HG03280 (cell line): ENCODE data around the gene ACSL6.

ENCODE experiments used
- ATAC-seq: cut with Tn5 transposase; IDR thresholded peaks from one replicate; pipeline ENCODE4 v1.9.1; 2021; ENCODE audit warnings: mild to moderate bottlenecking, moderate library complexity; ENCODE audit not compliant: unreplicated experiment

Gene ACSL6

DNA sequence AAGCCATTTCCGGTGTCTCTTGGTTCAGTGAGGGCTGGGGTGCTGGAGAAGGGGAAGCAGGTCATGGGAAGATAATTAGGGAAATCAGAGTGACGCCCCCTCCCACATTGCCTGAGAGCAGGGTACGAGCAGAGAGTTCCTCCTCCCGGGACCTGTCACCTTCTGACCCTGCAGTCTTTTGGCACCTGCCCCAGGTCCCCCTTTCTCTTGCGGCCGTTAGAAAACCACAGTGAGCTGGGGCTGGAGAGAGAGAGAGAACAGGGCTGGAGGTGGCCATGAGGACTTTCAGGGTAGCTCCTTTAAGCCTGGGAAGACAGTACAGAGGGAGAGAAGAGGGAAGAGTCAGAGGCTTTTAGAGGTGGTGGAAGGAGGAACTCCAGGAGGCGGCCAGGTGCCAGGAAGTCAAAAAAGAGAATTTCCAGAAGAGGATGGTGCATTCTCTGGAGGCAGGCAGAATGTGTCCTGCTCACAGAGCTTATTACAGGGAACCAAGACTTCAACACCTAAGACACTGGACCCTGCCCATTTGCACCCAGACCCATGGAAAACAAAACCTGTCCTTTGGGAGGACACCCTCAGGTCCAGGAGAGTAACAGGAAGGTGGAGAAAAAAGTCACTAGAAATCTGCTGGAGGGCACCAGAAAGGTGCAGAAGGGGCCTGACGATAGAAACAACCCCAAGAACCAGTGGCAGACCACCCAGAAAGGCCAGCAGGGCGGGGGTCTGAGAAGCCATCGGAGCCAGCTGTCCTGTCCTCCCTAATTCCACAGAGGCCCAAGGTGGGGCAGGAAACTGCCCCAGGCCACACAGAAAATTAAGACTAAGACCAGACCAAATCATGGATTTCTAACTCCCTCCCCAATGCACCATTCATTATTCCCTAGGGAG, 6.5 kb upstream of the ACSL6 start:
- ATAC-seq = no peak

DNA sequence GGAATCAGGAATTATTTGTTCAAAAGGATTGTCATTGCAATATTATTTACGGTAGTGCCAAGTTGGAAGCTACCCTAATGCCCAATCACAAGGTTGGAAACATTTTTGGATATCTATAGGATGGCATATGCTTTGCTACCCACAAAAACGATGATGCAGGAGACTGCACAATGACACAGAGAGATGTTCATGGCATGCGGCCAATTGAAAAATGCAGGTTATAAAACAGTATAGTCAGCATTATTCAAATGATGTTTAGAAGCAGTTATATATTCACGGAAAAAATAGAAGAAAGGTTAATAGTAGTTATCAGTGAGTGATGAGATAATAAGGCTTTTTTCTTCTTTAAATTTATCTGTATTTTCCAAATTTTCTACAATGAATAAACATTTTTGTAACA, 5.9 kb upstream of the ACSL6 start:
- ATAC-seq = no peak

DNA sequence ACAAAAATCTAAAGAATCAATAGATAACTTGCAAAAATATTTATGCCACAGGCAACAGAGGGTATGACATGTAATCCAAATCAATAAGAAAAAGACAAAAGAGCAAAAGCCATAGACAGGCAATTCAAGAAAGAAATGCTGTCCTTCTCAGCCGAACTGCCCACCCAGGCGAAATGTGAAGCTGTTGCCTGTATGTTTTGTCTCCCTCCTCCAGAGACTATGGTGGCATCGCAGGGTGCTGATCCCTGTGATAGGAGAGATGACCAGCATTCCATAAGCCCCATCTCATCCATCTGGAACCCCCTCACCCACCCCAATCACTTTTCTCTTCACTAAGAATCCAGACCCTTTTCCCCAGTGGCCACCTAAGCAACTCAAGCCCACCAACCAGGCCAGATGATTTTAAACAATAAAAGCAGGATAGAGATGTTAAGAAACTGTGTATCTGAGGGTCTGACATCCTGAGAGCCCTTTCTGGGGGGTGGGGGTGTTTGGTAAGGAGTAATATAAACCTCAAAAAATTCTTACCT, 5.3 kb upstream of the ACSL6 start:
- ATAC-seq = no peak

DNA sequence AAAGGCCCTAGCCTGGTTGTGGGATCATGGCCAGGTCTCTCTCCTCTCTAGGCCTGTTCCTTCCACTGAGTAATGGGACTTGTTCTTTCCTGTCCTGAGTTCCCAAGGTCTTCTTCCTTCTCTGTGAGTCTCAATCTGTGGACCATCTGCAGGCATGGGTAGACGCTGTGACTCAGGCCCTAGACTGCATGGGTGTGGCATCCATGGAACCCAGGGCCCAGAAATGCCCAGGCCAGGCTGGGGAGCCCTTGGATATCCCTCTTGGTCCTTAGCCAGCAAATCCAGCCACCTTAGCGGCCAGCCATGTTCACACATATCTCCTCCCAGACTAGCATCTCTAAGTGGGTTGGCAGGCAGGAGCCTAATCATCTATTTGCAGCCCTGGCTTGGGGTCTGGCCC, 2.3 kb upstream of the ACSL6 start:
- no peak for ATAC-seq

DNA sequence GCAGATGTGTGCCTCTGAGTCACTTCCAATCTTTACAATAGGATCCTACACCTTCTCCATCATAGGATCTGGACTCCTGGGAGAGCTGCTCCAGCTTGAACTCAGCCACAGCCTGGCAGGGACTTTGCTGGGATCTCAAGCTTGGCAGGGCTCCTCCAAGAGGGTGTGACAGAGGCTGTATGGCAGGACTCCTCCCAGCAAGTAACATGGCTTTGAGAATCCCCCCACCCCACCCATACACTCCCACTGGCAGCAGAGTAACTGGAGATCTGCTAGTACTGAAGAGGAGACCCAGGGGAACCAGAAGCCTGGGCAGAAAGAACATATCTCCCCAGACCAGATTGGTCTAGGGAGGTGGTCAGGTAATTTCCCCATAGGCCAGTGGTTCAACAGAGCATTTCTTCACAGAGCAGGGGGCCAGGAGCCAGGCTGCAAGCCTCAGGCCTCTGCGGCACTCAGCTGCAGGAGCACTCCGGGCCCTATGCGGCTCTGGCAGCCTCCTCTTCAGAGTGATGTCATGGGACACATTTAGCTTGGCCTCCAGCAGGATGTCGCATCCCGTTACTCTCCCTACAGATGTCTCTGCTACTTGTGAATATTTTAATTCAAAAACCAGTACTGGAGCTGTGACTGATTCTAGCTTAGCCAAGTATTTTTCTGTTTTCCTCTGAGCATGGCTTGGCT, 1.7 kb upstream of the ACSL6 start:
- ATAC-seq = no peak

DNA sequence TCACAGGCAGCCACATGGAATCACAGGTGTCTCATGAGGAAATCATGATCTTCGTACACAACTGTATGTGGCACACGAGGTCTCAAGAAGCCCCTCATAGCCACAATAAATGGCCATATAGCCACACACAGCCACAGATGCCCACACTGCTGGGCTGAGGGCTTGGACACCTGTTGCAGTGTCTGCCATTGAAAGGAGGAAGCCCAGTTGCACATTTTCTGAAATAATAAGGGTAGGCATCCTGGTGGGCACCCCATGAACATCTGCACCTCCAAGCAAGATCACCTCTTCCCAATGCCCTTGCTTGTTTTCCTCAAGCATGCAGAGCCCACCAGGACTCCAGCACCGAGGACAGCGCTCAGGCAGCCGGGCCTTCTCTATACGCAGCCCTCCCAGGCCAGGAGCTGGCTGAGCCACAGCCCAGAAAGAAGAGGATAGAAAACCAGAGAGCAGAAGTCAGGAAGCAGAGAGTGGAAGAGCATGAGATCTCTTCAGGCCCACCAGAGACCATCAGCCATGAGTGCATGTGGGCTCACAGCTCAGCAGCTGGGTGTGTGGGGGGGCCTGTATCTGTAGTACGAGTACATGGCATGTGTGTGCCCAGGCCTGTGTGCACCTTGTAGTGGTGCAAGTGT, 1.0 kb upstream of the ACSL6 start:
- ATAC-seq = no peak

DNA sequence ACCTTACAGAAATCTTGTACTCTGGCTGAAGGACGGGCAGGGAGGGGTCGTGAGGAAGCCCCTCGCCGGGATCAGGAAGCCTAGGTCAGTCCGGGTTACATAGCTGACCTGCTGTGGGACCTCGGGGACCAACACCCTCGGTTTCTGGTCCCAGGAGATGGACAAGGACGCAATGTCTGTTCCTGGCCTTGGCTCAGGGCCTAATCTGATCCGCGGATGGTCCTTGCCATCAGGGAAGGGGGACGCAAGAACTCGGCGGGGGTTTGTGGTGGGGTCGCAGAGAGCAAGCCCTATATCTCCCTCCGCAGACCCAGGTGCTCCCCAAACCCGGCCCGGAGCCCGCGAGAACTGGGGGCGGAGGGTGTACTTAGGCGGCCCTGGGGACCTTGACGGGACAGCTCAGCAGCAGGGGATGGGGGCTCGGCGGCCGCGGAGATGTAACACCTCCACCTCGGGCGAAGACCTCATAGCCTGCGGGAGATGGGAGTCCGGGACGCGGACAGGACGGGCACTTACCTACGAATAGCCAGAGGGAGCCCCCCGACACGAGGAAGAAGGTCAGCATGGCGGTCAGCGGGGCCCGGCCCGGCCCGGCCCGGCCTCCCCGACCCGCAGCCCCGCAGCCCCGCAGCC, 353 bp downstream of the ACSL6 start:
- ATAC-seq = no peak

DNA sequence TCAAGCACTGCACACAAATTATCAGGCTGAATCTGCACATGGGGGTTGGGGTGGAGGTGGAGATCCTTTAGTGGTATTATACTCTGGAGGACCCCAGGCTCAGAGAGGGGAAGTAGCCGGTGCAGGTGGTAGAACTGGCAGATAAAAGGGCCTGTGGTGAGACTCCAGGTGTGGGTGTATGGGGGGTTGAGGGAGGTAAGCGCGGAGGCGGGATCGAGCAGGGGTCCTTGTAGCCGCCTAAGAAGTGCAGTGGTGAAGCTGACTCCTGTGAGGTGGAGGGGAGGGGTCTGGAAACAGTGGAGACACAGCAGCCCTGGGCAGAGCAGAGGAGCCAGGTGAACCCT, 841 bp downstream of the ACSL6 start:
- no peak for ATAC-seq

DNA sequence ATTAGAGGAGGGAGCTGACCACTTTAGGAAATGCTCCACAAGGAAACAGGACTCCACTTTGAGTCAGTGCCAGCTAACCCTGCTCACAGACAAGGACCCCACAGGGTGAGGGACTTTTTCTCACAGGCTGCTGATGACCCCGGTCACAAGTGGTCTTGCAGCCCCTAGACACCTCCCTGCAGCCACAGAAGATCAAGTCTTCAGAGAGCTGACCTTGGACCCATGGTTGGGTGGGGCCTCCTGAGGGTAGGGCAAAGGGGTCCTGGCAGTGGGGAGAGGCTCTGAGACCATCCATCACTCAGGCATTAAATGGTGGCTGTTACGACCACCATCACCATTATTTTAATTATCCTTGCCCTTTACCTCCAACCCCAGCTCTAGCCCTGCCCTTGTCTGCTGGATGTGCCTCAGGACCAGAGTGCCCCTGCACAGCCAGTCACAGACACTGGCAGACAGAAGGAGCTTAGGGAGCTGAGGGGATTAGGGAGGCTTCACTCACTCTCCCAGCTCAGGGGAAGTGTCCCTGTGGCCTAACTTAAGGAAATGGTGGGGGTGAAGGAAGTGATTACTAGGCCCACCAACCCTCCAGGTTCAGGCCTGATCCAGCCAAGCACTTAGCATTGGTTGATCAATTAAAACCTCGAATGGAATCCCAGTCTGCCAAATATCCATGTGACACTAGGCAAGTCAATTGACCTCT, 1.6 kb downstream of the ACSL6 start:
- ATAC-seq = no peak

DNA sequence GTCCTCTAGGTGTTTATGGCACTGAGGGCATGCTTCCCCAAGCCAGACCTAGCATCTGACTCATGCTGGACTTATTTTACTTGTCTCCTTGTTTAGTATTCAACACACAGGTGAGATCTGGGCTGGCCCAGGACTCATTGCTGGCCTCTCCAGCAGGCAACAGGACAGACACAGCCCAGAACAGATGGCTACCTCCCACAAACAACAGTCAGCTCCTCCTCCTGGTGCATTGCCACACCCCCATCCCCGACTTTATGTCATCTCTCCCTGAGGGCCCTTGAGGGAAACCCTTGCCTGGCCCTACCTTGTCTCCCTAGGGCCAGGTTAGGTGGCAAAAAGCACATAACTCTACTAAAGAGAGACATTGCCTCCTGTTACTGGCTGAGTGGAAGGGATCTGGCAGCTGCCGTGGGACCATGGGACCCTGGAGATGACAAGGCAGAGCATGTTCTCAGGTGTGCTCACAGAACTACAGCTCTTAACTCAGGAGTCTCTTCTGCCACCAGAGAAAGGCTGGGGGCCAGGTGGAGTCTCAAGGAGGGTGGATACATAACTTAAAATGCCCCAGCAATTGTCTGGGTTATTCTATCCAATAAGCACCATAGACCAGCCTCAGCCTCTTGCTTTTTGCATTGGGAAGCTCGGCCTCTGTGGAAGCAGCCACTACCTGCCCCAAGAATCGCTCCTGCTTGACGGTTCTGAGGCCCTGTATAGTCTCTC, 2.3 kb downstream of the ACSL6 start:
- ATAC-seq = no peak

DNA sequence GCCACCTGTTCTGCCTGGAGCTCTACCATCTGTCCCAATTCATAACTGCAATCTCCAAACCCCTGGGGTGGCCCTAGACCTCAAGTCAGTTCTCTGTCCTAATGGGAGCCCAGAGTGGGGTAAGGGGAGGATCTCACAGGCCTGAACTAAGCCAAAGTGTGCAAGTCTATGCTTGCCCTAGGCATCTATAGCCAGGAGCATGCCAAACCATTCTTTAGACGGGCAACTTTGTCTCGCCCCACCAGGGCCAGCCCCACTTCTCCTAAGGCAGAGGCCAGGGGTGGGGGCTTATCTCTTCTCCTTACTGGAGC, 3.3 kb downstream of the ACSL6 start:
- no peak for ATAC-seq

DNA sequence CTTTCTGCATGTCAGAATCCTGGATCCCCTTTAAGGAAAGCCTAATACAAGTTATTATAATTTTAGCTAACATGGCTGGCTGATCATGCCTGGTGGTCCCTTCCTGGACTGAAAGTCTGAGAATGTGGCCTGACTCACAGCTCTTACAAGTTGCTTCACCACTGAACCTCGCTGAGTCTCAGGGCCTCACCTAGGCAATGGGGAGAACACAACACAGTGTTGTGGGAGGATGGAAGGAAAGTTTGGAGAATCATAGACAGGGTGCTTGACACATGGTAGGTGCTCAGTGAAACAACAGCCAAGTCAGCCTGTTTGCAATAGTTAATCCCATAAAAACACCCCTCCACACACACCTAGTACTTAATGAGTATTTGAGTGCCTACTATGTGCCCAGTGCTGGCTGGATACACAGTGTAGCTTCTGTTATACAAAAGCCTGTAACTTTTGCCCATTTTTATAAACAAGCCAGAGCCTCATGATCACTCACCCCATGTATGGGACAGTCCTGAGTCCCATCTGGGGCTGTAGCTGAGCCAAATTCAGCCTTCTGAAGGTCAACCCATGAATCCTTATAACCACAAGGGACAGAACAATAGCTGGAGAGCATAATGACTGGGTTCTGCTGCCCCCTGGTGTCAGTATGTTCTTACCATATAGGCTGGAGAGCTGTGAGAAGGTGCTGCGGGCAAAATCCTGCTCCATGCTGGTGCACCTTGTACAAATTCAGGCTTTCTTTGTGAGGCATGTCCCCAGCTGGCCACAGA, 3.9 kb downstream of the ACSL6 start:
- ATAC-seq = peak; percentile 73

DNA sequence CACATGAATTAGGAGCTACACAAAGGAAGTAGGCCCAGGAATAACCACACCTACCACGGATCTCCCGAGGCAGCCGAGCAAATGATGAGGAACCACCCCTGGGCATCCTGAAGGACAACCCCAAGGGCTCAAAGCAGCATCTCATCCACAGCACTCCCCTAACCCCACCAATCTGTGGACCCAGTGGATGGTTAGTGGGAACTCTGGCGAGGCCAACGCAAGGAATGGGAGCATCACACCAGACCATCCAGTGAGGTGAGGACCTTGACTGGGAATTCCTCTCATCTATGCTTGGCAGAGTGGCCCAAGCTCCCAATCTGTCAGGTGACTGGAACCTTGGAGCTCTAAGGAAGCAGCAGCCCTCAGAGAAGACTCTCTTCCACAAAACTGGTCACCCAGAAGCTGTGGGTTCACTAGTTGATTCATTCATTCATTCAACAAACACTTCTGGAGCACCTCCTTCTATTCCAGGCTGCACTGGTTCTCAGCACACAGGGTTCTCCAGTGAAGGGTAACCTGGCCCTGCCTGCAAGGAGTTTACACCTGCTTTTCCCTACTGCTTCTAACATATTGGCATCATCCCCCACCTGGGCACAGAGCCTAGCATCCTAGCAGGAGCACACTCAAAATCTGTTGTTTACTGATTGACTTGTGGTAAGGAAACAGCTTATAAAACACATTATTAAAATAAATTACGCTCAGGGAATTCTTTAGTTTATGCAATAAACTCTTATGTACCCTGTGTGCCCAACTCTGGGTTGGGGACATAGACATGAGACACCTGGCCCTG, 4.9 kb downstream of the ACSL6 start:
- ATAC-seq = no peak

DNA sequence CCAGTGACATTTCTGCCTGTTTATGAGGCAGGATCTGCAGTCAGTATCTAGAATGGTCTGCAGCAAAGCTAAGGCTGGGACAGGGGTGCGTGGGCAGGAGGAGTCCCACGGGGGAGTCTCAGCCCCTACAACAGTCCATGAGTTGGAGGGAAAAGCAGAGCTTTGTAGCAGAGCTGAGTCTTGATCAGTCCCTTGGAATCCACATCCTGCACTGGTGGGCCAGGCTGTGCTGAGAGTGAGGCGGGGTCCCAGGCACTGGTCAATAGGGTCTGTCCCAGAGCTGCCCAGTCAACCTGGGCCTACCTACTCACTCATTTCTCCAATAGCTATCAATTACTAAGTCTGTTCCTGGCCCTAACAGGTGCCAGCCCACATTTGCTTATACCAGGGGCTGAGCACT, 5.9 kb downstream of the ACSL6 start:
- no peak for ATAC-seq

DNA sequence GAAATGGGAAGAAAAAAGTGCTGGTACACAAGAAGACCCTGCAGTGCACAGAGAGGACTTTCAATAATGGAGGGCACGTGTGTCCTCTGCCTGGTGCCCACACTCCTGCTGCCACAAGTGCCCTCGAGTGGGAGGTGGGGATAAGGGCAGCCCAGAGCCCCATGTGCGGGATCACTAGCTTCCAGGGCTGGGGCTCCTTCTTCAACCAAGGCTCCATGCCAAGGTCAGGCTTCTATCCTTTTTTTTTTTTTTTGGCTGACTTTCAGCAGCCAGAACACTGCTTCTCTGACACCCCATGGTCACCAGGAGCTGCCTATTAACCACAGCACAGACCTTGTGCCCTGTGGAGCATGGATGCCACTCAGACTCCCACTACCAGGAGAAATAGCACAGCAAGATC, 7.5 kb downstream of the ACSL6 start:
- ATAC-seq = no peak

DNA sequence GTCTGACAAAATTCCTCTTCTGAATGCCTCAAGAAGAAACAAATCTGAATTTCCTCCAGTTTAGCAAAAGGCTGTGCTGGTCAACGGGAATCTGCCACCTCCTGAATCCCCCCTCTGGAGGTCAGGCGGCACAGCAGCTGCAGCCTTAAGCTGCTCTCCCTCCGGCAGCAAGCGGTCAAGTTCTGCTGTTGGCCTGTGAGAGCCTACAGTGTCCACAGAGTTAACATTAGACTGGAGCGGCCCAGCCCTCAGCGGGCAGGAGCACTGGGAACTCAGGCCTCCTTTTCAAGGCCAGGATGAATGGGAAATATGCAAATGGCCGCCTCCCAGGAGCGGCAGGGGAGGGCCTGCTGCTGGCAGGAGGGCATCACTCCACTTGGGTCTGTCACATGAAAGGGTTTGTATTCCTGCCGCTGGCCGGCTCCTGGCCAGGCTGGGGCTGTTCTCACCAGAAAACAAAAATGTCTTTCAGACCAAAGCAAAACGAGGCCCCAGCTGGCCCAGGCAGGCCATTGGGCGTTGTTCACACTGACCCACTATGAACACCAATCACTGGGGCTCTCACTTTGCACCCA, 8.2 kb downstream of the ACSL6 start:
- no peak for ATAC-seq

DNA sequence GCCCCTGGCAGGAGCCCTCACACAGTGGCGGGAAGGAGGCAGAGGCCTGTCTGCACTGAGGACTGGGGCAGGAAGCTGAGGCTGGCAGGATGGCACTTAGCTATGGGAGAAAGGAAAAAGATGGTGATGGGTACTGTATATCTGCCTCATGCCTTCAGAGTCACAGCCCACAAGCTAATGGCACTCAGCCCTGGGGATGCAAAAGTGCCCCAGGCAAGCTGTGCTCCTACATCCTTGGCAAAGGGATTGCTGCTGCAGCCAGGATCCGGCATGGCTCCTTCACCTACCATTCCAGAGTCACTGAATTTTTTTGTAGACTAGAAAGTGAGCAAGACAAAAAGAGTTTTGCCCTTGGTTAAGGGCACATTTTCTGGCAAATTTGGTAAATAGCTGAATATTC, 8.7 kb downstream of the ACSL6 start:
- no peak for ATAC-seq
